CD4-positive, alpha-beta T cell treated with Interleukin-15 for 4 hours (primary cell): ENCODE data around the gene C4orf50.

ENCODE experiments used
- DNase-seq: peaks from one replicate; pipeline ENCODE4 v3.0.0-alpha.2; 2020; ENCODE audit warnings: low spot score

Gene C4orf50

DNA sequence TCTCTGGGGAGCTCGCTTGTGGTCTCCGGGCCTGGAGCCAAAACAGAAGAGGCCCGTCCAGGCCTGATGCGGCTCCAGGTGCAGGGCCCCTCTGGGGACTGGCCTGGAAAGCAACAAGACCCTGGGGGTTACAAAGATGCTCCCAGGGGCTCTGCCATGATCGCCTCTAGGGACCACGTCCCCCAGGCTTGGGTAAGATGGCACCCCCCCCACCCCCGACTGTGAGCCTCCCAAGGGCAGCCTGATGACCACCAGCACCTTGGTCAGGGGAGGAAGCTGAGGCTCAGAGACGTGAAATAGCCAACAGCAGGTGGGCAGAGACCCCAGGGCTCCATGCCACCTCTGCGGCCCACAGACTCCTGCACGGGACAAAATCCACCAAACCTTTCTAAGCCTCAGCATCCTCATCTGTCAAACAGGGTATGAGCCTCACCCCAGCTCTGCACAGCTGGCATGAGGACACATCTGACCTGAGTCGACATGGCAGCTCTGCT is 25.4 kb downstream of the C4orf50 start:
- DNase-seq: no peak

- DNase-seq: no peak
These were observed 25.9 kb downstream of the C4orf50 start for GRCh38 chr4:5992171-5992827.

DNA sequence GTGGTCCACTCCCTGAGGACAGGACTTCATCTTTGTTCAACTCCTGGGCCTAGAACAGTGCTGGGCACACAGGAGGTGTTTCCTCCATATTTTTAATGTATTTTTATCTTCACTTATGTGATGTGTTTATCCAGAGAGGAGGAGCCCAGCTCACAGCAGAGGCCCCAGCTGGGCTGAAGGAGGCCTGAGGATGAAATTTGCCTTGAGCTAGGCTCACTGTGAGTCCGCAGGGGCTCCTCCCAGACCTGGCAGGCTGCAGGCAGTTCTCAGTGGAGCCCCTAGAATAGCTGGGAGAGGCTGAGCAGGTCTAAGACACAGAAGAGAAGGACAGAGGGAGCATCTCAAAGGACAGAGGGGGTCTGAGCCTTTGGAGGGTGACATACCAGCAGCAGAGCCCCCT is 26.8 kb downstream of the C4orf50 start:
- no peak for DNase-seq

DNA sequence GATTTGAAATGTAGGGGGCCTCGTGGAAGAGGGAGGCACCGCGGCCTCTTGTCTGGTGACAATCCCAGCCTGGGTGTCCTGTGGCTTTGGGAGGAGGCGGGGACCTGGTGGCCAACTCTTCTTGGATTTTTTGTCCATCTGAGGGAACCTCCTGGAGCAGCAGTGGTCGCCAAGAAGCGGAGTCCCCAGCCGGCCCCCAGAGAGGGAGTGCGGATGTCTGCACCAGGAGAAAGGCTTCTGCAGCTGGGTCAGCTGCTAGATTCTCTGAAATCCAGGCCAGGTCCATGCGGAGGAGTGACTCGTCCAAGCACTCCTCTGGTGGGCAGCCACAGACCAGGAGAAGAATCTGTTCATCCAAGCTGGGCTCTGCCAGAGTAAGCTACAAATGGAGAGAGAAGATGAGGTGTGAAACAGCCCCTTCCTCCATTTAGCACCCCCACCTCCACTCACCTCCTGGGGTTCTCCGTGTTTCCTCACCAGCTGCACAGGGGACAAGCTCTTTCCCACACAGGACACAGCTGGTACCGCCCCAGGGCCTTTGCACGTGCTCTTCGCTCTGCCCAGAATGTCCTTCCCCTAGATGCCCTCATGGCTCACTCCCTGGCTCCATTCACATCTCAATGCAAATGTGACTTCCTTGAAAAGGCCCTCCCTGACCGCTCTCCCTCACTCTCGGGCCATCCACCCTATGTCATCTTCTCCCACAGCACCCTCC is 27.6 kb downstream of the C4orf50 start:
- DNase-seq: no peak

DNA sequence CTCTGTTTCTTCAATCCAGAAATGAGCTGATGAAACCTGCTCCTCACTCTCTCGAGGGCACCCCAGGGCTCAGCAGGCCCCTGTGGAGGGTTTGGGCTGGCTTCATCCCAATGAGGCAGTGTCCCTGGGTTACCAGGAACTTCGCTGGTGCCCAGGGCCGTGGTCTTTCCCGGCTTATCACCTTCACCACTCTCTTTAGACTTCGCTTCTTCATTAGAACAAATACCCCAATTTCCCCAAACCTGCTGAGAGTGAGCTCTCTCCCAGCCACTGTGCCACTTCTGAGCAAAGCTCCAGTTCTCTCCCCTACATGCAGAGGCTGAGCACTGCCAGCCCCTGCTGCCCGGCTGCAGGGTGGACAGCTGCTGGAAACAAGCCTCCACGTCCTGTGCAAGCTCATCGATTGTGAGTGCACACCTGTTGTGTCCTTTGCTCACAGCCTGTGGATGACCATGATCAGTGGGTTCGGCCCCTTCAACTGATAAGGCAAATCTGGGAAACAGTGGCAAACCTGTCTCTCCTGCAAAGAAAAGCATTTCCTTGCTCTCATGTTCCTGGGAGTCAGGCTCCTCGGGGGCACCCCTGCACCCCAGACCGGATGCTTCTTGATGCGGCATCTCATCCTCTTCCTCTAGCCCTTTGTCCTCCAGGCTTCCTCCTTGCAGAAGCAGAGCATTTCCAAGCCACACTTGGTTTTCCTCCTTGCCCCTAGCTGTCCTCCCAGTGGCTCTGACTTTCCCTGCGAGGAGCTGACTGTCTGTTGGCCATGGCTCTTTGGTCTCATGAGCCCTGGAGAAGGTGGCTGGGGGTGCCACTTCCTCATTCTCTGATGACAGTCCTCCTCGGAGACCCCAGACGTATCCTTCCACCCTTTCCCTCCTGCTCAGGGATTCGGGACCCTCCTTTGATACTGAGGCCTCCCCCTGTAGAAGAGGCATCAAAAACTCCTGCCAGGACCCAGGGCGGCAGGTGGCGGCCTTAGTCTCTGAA is 28.7 kb downstream of the C4orf50 start:
- no peak for DNase-seq

- DNase-seq: no peak
These were observed 30.0 kb downstream of the C4orf50 start for GRCh38 chr4:5988086-5988845.

- DNase-seq: no peak
These were observed 33.4 kb downstream of the C4orf50 start for GRCh38 chr4:5984843-5985242.

GRCh38 chr4:5982156-5982973 is 35.9 kb downstream of the C4orf50 start:
- no peak for DNase-seq

- no peak for DNase-seq
These were observed 37.6 kb downstream of the C4orf50 start for GRCh38 chr4:5980436-5981155.

GRCh38 chr4:5979981-5980380 is 38.2 kb downstream of the C4orf50 start:
- DNase-seq: no peak

DNA sequence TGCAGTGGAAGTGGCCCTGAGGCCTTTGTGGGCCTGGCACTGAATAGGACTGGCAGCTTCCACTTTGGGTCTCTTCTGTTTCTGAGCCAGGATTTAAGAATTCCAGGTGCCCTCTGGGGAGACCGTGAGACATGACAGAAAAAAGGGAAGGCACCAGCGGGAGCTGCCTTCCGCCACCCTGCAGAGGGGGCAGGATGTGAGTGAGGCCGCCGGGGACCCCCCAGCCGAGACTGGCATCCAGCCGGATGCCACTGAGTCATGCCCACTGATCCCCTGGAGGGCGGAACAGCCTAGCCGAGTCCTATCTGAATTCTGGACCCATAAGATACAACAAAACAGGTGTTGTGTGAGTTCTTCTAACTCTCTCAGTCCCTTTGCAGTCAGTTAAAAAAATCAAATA is 41.3 kb downstream of the C4orf50 start:
- no peak for DNase-seq

DNA sequence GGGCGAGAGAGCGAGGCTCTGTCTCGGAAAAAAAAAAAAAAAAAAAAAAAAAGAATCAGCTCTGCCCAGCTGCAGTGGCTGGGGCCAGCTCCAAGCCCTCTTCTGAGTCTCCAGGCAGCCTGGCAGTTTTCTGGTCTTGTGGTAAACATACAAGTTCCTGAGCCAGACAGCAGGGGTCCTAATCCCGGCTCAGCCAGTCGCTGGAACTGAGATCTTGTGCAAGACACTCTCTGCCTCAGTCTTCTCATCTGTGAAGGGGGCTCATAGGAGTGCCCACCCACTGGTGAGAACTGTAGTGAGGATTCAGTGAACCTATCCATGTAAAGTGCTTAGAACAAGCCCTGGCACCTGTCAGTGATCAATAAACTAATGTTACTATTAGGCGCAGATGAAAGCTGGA is 41.8 kb downstream of the C4orf50 start:
- DNase-seq: no peak

DNA sequence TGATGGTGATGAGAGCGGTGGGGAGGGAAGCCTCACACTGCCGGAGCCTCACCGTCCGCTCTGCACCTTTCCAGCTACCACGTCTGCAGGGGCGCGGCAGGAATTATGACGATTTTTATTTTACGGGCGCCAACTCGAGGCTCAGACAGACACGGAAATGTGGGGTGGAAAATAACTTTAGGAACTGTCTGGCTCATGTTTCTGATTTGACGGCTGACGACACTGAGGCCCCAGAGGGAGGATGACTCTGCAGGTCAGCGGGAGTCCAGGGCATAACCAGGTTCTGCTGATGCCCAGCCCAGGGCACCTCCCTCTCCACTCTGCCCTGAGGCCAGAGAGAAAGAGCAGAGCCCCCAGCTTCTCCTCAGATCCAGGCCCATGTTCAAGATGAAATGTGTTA is 43.9 kb downstream of the C4orf50 start:
- no peak for DNase-seq

DNA sequence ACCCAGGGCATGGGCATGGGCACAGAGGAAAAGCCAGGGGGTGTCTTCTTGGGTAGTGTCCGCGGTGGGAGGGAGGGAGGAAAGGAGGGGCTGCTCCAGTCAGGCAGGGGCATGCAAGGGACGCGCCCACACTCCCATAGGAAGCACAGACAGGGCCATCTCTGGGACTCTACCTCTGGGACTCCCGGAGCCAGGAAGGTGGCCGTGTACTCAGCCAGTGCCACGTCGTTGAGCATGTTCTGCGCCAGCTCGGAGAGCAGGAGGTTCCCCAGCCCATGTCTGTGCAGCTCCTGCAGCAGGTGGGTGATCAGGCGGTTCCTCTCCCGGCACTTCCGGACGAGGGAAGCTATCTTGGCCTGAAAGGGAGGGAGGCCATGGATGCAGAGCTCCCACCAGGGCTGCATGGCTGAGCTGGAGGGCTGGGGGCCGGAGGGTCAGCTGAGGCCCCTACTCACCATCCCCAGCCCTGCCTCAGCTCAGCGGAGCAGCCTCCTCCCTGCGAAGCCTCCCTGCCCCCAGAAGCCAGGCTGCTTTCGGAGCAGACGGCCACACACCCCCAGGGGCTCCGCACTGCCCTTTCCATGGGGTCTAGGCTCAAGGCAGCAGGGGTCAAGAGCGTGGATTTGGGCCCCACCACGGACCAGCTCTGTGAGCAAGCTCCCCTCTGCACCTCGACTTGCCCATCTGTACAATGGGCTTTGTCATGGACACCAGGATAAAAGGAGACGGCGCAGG is 44.6 kb downstream of the C4orf50 start:
- no peak for DNase-seq

GRCh38 chr4:5973033-5973432 is 45.2 kb downstream of the C4orf50 start:
- no peak for DNase-seq

GRCh38 chr4:5972571-5972970 is 45.7 kb downstream of the C4orf50 start:
- no peak for DNase-seq

GRCh38 chr4:5971078-5971450 is 47.2 kb downstream of the C4orf50 start:
- no peak for DNase-seq

- DNase-seq: no peak
These were observed 47.7 kb downstream of the C4orf50 start for GRCh38 chr4:5970381-5971077.

- no peak for DNase-seq
These were observed 48.5 kb downstream of the C4orf50 start for GRCh38 chr4:5969777-5970176.
